NT2/D1 (cell line): Measurements from ENCODE around the gene TNFRSF1A.

ENCODE experiments used
- SUZ12 ChIP-seq: IDR thresholded peaks from 2 replicates; pipeline ENCODE4 v1.6.1; 2011; ENCODE audit not compliant: insufficient read length, insufficient read depth; ENCODE audit errors: extremely low read depth
- YY1 ChIP-seq: IDR thresholded peaks from 2 replicates; pipeline ENCODE4 v1.6.1; 2011; ENCODE audit not compliant: insufficient read length, insufficient read depth
- ZNF274 ChIP-seq: IDR thresholded peaks from 2 replicates; pipeline ENCODE4 v1.6.1; 2011; ENCODE audit warnings: mild to moderate bottlenecking, low read depth, low read length

DNA sequence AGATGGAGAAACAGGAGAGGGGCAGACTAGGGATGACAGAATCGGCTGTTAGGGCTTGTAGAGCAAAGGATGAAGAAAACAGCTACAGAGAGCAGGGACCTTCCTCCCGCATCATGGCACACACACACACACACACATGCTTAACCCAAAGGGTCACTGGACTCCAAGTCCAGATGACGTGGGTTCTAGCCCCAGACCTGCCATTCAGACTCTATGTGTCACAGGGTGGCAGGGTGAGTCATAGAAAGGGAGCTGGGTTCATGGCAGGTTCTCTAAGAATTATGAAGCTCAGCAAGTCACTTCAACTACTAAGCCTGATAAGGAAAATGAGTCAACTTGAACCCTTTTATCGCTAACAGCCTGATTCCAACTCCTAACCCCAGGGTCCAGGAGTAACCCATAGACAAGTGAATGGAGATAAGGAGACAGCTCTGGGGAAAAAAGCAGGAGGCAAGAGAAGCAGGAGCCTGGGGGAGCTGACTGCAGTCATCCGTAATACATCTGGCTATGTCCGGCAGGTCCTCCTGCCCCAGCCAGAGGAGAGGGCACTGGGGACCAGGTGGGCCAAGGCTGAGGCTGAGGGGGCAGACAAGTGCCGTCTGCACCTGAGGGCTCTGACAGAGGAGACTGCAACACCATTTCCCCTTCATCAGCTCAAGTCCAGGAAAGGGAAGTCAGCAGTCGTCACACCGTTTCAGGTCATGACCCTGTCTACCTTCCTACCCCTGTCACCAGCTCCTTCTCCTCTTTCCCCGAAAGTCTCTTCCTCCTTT, 3.6 kb upstream of the TNFRSF1A start:
- no peak for TF ChIP-seq SUZ12
- no peak for TF ChIP-seq YY1
- no peak for TF ChIP-seq ZNF274
